Neural cell (in vitro differentiated cells): ENCODE results near the gene MYOF. TPM values are rescaled to one million over a fixed set of nuclear protein-coding genes. Genes with fewer than 3 reads are reported as not detected.

ENCODE experiments used
- H2AFZ ChIP-seq: fragments of 200-600, 300-800 bp; sonication (generic), shearing (Covaris generic); 2 replicates; pipeline ENCODE4 v1.6.0; 2014; ENCODE audit warnings: low read depth, mild to moderate bottlenecking, antibody characterized with exemption, low read length, moderate library complexity
- H3F3A ChIP-seq: fragments of 200-600 bp; shearing (Covaris generic); 2 replicates; pipeline ENCODE4 v1.6.1; 2016; ENCODE audit warnings: mild to moderate bottlenecking, moderate library complexity, mixed read lengths, antibody characterized with exemption, low read length; ENCODE audit not compliant: insufficient read depth, poor library complexity, severe bottlenecking
- H3K27ac ChIP-seq: fragments of 200-600, 300-800 bp; sonication (generic), shearing (Covaris generic); 2 replicates; pipeline ENCODE4 v1.5.1; 2014; ENCODE audit warnings: mild to moderate bottlenecking, low read length, moderate library complexity
- H3K27me3 ChIP-seq: fragments of 300-800, 200-600 bp; sonication (generic), shearing (Covaris generic); 2 replicates; pipeline ENCODE4 v1.6.0; 2014; ENCODE audit warnings: mild to moderate bottlenecking, low read depth, low read length, moderate library complexity; ENCODE audit not compliant: insufficient read depth
- H3K36me3 ChIP-seq: fragments of 300-800, 200-600 bp; sonication (generic), shearing (Covaris generic); 2 replicates; pipeline ENCODE4 v1.5.1; 2014; ENCODE audit warnings: mild to moderate bottlenecking, antibody characterized with exemption, low read length, moderate library complexity; ENCODE audit not compliant: insufficient read depth
- H3K4me2 ChIP-seq: fragments of 300-800, 200-600 bp; sonication (generic), shearing (Covaris generic); 2 replicates; pipeline ENCODE4 v1.6.0; 2014; ENCODE audit warnings: mild to moderate bottlenecking, low read length
- H3K4me3 ChIP-seq: fragments of 300-800, 200-600 bp; sonication (generic), shearing (Covaris generic); 2 replicates; pipeline ENCODE4 v1.5.1; 2014; ENCODE audit warnings: mild to moderate bottlenecking, low read length, moderate library complexity
- H3K79me2 ChIP-seq: fragments of 200-600 bp; shearing (Covaris generic); replicated peaks from 2 replicates; pipeline ENCODE4 v1.6.0; 2014; ENCODE audit warnings: mild to moderate bottlenecking, low read length, moderate library complexity; ENCODE audit not compliant: insufficient read depth
- H3K9ac ChIP-seq: fragments of 300-800, 200-600 bp; sonication (generic), shearing (Covaris generic); 2 replicates; pipeline ENCODE4 v1.6.1; 2016; ENCODE audit warnings: mild to moderate bottlenecking, low read length, mixed read lengths
- H3K9me2 ChIP-seq: fragments of 200-600 bp; shearing (Covaris generic); 2 replicates; pipeline ENCODE4 v1.6.1; 2016; ENCODE audit warnings: mild to moderate bottlenecking, low read length, mixed read lengths; ENCODE audit not compliant: insufficient read depth
- H3K9me3 ChIP-seq: fragments of 200-600, 300-800 bp; sonication (generic), shearing (Covaris generic); 2 replicates; pipeline ENCODE4 v1.6.1; 2016; ENCODE audit warnings: mild to moderate bottlenecking, mixed run types, low read length, moderate library complexity, mixed read lengths
- H4K20me1 ChIP-seq: fragments of 200-600 bp; shearing (Covaris generic); 2 replicates; pipeline ENCODE4 v1.6.1; 2016; ENCODE audit warnings: mild to moderate bottlenecking, mixed run types; ENCODE audit not compliant: insufficient read depth
- CTCF ChIP-seq: fragments of 450-650 bp; IDR thresholded peaks from 2 replicates; pipeline ENCODE4 v1.5.1; 2014; ENCODE audit warnings: antibody characterized with exemption, mild to moderate bottlenecking, moderate library complexity; ENCODE audit not compliant: poor library complexity, severe bottlenecking
- EP300 ChIP-seq: fragments of 450-650 bp; conservative IDR thresholded peaks from 2 replicates; pipeline ENCODE4 v1.6.1; 2014; ENCODE audit warnings: antibody characterized with exemption, mild to moderate bottlenecking, moderate library complexity; ENCODE audit not compliant: poor library complexity, severe bottlenecking
- EZH2 ChIP-seq: fragments of 200-600, 300-800 bp; shearing (Covaris generic), sonication (generic); IDR thresholded peaks from 2 replicates; pipeline ENCODE4 v1.6.1; 2014; ENCODE audit warnings: antibody characterized with exemption, low read length, borderline replicate concordance, mild to moderate bottlenecking; ENCODE audit not compliant: insufficient read depth, poor library complexity, severe bottlenecking
- MXI1 ChIP-seq: fragments of 450-650 bp; conservative IDR thresholded peaks from 2 replicates; pipeline ENCODE4 v1.6.1; 2014; ENCODE audit warnings: antibody characterized with exemption, mild to moderate bottlenecking; ENCODE audit not compliant: poor library complexity, severe bottlenecking
- POLR2AphosphoS5 ChIP-seq: IDR thresholded peaks from 2 replicates; pipeline ENCODE4 v1.6.1; 2012
- RAD21 ChIP-seq: fragments of 450-650 bp; conservative IDR thresholded peaks from 2 replicates; pipeline ENCODE4 v1.6.1; 2014; ENCODE audit warnings: antibody characterized with exemption, mild to moderate bottlenecking, moderate library complexity
- REST ChIP-seq: IDR thresholded peaks from 2 replicates; pipeline ENCODE4 v1.6.1; 2012; ENCODE audit warnings: borderline replicate concordance
- SMC3 ChIP-seq: fragments of 450-650 bp; conservative IDR thresholded peaks from 2 replicates; pipeline ENCODE4 v1.6.1; 2014; ENCODE audit warnings: antibody characterized with exemption, mild to moderate bottlenecking, moderate library complexity; ENCODE audit not compliant: poor library complexity
- TAF1 ChIP-seq: IDR thresholded peaks from 2 replicates; pipeline ENCODE4 v1.6.1; 2012; ENCODE audit warnings: low read depth
- polyA plus RNA-seq: library from polyadenylated mRNA; depleted of rRNA; stranded (reverse); fragments of >200 nt; gene quantifications from 2 replicates; pipeline ENCODE4 v1.2.3, GENCODE V29; 2014

MYOF gene
- polyA plus RNA-seq, 1 donor from 2014 or later = 0.47 TPM

- no peaks in the 10 kb centered on the region for H3K9me2 ChIP-seq
- TF ChIP-seq TAF1 (no peak), EP300 (no peak), MXI1 (no peak), POLR2AphosphoS5 (no peak), REST (no peak), SMC3 (no peak), CTCF (no peak), EZH2 (no peak), RAD21 (no peak)
- H2AFZ ChIP-seq = no peak overlapping the region
- no peaks in the 10 kb centered on the region for H3F3A ChIP-seq
- no peaks in the 10 kb centered on the region for H3K9me3 ChIP-seq
- H3K4me3 ChIP-seq = no peak overlapping the region
- H3K36me3 ChIP-seq = no peaks in the 10 kb centered on the region
- no peak overlapping the region for H3K4me2 ChIP-seq
- H3K9ac ChIP-seq = no peak overlapping the region
- H4K20me1 ChIP-seq = no peaks in the 10 kb centered on the region
- H3K27ac ChIP-seq = no peak overlapping the region
- H3K79me2 ChIP-seq = no peaks in the 10 kb centered on the region
- H3K27me3 ChIP-seq = no peaks in the 10 kb centered on the region
Measured at GRCh38 chr10:93458821-93459257, 23.3 kb downstream of the MYOF start.

- Histone ChIP-seq H3K79me2 (no peaks in the 10 kb centered on the region), H3K9ac (no peak overlapping the region)
Measured at GRCh38 chr10:93457511-93457910, 24.6 kb downstream of the MYOF start.

More at GRCh38 chr10:93457511-93457910, 24.6 kb downstream of the MYOF start:
- Histone ChIP-seq H3K27ac (no peak overlapping the region), H3K9me3 (no peaks in the 10 kb centered on the region), H3K4me2 (no peak overlapping the region), H3K4me3 (no peak overlapping the region), H3F3A (no peaks in the 10 kb centered on the region), H3K27me3 (no peaks in the 10 kb centered on the region), H2AFZ (no peak overlapping the region), H4K20me1 (no peaks in the 10 kb centered on the region), H3K36me3 (no peaks in the 10 kb centered on the region), H3K9me2 (no peaks in the 10 kb centered on the region)
- TF ChIP-seq SMC3 (no peak), REST (no peak), MXI1 (no peak), TAF1 (no peak), CTCF (no peak), RAD21 (no peak)
